NCI-H748 treated with DMSO at 0.1 percent for 48 hours (cell line): Measurements from ENCODE around the gene CCNY.
"Not testable (repeated sequence)": the region's sequence is repeated elsewhere in the genome, so short reads cannot be mapped to it uniquely, and the experiment has no call there.

Source experiments
- DNase-seq: peaks from one replicate; lab custom pipeline; 2025; lab: John Stamatoyannopoulos, UW

Gene CCNY

DNA sequence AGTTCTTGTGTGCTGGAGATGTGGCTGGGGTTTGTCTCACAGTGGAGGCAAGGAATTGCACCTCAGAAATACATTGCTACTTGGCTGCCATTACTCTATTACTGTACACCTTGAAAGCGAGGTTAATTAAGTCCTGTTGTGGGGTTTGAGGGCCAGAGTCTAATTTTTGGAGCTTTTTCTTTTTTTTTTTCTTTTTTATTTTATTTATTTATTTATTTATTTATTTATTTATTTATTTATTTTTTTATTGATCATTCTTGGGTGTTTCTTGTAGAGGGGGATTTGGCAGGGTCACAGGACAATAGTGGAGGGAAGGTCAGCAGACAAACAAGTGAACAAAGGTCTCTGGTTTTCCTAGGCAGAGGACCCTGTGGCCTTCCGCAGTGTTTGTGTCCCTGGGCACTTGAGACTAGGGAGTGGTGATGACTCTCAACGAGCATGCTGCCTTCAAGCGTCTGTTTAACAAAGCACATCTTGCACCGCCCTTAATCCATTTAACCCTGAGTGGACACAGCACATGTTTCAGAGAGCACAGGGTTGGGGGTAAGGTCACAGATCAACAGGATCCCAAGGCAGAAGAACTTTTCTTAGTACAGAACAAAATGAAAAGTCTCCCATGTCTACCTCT lies 69.8 kb downstream of the CCNY start:
- not testable (repeated sequence) for DNase-seq

GRCh38 chr10:35407696-35408095 lies 71.4 kb downstream of the CCNY start:
- not testable (repeated sequence) for DNase-seq

GRCh38 chr10:35409094-35409582 lies 72.8 kb downstream of the CCNY start:
- no peak for DNase-seq

DNA sequence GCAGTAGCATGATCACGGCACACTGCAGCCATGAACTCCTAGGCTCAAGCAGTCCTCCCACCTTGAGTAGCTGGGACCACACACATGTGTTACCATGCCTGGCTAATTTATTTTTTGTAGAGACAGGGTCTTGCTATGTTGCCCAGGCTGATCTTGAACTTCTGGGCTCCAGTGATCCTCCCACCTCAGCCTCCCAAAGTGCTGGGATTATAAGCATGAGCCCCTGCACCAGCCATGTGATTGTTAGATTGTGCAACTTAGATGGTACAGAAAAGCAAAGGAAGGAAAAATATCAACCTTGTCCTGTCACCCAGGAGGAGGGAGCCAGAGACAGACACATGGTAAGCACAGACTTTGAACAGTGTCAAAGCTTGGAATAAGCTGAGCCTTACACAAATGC lies 73.5 kb downstream of the CCNY start:
- no peak for DNase-seq

- no peak for DNase-seq
Observed at GRCh38 chr10:35412003-35412723, 75.9 kb downstream of the CCNY start.

DNA sequence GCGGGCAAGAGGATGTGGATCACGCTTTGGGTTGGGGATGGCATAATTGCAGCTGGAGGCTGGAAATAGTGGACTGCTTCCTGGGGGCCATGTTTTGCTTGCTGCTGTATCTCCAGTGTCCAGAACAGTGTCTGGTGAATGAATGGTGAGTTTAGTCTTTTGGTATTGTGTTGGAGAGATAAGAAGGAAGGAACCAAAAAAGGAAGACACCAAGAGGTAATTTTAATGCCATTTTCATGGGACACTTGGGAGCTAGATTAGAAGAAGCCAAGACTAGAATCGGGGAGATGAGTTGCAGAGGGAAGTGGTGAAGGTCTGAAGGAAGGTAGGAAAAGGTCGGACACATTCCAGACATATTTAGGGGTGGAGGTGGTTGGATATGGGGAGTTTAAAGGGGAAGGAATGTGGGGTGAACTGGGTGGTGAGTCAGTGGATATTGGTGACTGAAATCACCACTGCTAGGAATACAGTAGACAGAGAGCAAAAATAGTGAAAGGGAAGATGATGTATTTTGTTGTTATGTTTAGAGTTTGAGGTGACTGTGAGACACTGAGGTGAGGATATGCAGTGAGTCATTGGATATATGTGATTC lies 76.7 kb downstream of the CCNY start:
- no peak for DNase-seq

DNA sequence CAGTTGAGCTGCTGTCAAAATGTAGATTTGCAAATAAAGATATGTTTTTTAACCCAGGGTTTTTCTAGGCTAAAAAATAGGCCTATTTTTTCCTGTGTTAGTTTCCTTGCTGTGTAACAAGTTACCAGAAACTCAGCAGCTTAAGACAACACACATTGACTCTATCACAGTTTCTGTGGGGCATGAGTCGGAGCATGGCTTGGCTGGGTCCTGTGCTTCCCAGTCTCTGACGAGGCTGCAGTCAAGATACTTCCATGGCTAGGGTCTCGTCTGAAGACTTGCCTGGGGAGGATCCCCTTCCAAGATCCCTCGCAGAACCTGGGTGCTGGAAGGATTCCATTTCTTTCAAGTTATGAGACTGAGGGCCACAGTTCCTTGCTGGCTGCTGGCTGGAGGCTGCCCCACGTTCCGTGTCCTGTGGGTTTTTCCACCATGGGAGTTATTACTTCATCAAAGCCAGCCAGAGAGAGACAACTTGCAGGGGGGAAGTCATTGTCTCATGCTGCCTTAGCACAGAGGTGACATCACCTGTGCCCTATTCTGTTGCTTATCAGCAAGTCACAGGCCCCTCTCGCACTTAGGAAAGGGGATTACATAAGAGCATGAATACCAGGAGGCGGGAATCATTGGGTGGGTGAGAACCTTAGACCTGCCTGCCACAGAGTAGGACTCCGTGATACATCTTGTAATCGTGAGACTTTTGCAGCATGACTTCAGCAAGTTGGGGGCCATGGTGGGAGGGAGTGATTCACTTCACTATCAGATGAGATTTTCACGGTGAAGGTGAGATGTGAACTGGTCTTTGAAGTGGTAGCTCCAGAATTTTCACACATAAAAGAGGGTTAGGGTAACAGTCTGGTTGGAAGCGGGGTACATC lies 77.9 kb downstream of the CCNY start:
- no peak for DNase-seq

GRCh38 chr10:35415505-35415904 lies 79.2 kb downstream of the CCNY start:
- no peak for DNase-seq

- DNase-seq = peak; percentile 82
Observed at GRCh38 chr10:35416619-35417312, 80.5 kb downstream of the CCNY start.

GRCh38 chr10:35417313-35417625 lies 81.0 kb downstream of the CCNY start:
- no peak for DNase-seq

- DNase-seq = no peak
Observed at GRCh38 chr10:35417795-35418194, 81.5 kb downstream of the CCNY start.

GRCh38 chr10:35418580-35418979 lies 82.3 kb downstream of the CCNY start:
- not testable (repeated sequence) for DNase-seq

DNA sequence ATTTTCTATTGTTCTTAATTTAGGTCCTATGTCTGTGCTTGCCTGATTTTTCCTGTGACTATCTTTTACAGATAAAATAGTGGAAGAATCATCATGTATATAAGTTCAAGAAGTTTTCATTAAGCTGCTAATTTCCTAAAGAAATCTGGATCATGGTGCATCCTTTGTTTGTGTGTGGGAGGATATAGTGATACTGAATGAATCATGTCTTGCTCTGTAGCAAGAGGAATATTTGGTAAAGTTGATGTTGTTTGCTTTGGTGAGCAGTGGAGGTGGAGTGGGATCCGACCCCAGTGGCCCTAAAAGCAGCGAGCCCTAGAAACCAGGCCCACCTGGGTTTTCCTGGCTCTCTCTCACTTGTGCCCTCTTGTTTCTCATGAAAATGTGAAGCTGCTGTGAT lies 83.7 kb downstream of the CCNY start:
- DNase-seq = no peak

DNA sequence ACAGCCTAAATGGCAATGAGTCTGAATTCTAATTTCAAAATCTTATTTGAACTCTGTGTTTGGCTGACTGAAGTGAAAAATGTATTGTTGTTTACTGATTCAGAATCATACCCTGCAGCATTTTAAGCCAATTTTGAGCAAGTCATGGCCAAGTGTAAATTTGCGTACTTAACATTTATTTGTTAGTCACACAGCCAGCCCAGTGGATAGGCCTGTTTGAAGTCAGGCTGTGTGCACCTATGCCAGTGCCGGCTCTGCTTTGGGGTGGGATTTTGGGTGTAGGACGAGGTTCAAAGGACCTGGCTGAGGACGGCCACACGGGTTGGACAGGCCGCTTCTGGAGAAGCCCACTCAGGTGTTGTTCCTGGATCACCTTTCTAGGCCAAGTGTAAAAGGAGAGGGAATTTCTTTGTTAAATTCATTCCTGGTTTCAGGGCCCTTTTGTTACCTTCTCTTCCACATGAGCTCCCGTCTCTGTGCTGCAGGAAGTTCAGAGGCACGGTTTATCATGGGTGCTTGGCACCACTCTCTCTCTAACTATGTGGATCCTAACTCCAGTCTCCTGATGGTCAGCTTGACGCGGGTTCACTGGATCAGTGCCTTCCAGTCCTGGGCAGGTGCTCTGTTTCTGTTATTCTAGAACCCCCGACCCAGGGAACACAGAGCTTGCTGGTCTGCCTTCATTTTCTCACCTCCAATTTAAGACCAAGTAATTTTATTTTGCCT lies 84.7 kb downstream of the CCNY start:
- no peak for DNase-seq

DNA sequence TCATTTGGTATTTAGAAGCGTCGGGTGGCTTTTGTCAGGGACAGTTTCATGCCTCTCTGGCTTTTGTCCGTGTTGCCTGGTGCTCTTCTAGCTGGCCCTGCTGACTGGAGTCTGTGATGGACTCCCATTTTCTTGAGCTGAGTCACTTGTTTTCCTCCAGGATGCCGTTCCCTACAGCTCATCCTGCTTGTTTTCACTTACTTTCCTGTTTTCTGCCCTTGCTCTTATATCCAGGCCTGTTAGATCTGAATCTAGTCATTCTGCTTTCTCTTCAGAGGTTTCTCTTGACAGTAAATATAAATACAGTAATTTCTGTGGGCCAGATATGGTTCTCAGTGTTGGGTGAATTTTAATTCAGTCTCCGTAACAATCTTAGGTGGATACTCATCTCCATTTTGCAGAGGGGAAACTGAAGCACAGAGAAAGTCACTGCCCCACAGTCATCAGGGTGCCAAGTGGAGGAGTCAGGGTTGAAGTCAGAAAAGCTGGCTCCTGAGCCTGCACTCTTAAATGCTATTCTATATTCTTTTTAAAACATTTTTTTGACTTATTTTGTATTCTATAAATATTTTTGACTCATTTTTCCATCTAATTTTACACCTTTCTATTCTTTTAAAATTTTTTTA lies 85.4 kb downstream of the CCNY start:
- DNase-seq = no peak

- no peak for DNase-seq
Observed at GRCh38 chr10:35422228-35422627, 85.9 kb downstream of the CCNY start.

GRCh38 chr10:35423505-35424306 lies 87.4 kb downstream of the CCNY start:
- no peak for DNase-seq

GRCh38 chr10:35424680-35425285 lies 88.5 kb downstream of the CCNY start:
- no peak for DNase-seq

DNA sequence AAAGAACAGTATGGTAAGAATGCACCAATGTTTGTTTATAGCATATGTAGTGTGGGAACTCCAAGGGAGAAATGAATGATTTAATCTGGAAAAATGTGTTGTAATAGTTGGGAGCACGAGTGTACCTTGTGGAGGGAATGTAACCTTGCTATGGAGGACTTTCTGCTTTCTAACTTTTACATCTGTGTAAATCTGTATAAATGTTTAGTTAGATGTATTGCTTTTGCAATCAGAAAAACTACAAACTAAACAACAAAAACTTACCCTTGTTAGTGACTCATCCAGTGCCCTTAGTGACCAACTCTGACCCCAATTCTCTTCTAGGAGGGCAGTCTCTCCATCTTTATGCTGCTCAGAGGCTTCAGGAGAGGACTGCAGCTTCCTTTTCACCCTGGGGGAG lies 89.3 kb downstream of the CCNY start:
- no peak for DNase-seq
